Measurements from ENCODE around the gene CA4.

Gene CA4

DNA sequence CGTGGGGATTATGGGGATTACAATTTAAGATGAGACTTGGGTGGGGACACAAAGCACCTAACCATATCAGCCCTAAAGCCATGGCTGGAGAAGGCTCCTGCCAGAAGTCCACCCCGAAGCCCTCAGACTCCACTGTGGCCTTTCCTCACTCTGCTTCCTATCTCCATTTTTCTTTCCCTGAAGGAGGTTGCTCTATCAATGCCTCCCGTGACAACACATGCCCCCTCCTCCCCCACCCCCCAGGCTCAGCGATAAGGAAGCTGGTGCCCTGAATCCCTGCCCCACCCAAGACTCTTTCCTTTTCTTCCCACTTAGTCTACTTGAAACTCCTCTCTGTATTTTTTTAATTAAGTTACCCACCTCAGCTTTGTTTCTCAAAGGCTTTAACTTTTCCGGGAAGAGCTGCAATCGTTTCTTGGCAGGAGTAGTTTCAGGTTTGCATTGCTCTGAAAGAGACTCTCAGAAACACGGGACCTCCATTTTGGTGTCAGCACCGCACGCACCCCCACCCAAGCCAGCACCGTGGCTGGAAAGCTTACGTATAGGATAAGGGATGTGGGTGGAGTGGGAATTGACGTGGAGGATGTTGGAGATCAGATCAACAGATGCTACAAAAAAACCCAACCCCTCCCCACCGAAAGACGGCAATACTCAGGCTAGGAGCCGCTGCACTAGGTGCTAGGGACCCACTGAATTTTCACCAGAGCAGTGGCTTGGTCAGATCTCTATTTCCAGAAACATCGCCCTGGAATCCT, 15.2 kb upstream of the CA4 start:
- DNase-seq, result peak; percentile 45

DNA sequence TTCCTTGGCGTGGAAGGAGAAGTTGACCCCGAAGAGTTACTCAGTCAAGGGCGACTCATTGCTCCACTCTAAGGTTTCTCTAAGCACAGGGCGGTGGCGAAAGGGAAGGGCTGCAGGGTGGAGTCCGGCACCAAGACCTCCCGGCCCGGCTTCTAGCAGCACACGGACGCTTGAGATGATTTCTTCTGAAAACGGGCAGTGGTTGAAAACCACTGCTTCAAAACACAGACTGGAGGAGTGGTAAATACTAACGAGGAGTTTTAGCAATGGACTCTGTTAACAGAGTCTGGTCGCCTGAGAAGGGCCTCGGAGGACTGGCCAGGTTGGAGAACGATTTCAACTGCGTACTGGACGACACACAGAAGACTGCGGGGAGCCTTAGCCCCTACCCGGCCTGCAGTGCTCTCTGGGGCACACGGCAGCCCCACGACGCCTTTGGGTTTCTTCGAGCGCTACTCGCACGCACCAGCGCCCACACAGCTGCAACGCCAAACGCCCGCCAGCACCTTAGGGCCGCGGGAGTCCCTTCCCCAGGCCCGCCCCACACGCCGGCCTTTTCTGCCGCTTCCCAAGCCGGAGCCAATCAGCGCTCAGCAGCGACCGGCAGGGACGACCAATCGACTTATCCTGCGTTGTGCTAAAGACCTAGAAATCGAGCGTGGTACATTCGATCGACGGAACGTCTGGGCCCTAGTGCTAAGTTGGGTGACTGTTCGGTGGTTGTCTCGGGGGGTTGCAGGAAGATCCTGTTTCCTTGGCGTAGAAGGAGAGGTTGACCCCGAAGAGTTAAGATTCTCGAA, 14.4 kb upstream of the CA4 start:
- peak; percentile 92 for DNase-seq

DNA sequence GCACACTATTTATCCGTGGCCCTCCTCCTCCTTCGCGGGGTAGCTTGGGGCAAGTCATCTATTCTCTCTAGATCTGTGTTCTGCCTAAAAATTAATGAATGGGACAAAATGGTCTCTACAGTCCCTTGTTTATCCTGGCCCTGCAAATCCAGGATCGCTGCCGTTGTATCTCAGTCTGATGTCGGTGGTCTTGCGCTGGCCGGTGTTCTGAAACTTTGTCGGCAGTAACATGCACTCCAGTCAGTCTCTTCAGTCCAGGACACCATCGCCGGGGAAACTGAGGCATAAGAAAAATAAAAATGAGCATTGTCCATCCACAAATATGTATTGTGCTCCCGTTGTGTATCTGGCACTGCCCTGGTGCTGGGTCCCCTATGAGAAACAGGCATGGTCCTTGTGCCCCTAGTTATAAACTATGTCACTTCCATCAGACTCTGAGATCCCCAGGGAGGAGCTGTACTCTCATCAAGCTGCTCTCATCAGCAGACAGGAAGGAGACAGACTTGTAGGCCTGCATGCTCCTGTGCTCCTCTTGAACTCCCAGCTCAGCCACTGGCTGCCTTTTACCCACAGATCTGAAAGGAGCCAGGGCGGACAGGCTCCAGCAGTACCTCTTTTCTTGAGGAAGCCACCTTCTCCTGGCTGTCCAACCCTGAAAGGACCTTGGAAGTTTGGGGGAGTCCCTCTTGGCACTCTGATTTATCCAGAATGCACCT, 13.7 kb upstream of the CA4 start:
- DNase-seq, result no peak

DNA sequence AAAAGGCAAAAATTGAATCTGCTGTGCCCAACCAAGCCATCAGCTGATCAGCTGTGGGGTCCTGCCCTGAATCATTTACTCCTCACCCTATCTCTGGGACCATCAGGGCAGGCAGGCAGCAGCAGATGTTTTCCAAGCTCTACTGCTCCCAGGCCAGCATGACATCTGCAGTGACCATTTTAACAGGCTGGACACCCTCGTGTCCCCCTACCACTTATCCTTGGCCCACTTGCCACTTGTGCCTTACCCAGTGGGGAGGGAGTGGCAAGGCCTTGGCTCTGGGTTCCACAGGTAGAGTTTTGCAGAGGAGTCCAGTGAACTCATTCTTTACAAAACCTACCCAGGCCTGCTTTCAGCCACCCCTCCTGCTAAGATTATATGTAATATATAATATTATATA, 12.0 kb upstream of the CA4 start:
- DNase-seq, result no peak

DNA sequence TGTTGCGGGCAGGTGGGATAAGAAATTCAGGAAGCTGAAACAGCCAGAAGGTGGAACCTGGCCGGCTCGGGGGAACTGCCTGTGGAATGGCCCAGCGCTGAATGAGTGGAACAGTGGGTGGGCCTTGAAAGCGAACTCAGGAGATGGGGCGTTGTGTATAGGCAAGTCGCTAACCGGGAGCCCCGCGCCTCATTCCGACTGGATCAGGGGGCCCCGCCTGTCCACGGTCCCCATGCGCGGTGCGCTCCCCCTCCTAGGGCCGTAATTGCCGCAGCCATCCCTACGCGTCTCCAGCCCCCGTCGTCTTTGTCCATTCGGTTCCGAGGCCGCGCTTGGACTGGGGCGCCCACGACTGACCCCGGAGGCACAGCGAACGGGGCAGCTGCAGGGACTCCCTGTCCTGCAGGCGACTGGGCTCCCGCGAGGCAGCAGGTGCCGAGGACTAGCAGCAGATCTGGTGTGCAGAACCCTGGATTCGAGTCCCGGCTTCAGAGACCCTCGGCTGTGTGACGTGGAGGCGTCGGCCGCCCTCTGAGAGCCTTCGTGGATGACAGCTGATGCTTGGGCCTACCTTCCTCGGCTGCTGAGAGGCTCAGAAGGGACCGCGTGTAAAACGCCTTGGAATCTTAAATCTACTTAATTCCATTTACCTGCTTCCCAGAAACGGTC, 10.9 kb upstream of the CA4 start:
- DNase-seq, result no peak

DNA sequence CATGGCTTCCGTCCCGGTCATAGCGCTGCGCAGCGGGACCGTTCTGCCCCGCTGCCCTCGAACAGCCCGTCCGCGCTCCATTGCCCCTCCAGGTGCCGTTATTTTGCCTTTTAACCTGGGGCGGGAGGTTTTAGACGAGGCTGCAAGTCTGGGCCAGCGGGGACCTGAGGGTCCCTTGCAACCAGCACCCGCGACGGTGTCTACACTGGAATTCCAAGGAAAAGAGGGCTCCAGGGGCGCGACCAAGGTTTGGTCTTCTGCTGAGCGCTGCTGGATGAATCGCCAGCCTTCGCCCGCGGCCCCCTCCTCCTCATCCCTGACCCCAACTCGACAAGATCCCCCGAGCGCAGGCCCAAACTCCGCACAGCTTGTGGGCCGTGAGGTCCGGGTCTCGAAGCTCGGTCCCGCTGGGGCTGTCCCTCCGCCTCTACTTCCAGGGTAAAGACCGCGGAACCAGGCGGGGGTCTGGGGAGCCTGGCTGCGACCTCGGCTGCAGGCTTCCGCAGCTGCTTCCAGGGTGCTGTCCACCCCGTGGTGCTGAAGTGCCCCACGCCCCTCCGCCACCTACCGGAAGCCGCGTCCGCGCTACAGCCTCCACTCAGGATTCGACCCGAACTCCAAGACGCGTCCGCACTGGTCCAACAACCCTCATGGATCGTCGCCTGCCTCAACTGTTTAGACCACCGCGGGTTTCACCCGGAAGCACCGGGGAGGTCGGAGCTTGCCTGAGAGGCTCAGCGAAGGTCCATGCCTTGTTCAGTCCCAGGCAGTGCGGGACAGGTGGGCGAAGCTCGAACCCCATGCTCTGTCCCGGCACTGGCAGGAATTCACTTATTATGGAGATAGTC, 10.1 kb upstream of the CA4 start:
- DNase-seq, result peak; percentile 76

DNA sequence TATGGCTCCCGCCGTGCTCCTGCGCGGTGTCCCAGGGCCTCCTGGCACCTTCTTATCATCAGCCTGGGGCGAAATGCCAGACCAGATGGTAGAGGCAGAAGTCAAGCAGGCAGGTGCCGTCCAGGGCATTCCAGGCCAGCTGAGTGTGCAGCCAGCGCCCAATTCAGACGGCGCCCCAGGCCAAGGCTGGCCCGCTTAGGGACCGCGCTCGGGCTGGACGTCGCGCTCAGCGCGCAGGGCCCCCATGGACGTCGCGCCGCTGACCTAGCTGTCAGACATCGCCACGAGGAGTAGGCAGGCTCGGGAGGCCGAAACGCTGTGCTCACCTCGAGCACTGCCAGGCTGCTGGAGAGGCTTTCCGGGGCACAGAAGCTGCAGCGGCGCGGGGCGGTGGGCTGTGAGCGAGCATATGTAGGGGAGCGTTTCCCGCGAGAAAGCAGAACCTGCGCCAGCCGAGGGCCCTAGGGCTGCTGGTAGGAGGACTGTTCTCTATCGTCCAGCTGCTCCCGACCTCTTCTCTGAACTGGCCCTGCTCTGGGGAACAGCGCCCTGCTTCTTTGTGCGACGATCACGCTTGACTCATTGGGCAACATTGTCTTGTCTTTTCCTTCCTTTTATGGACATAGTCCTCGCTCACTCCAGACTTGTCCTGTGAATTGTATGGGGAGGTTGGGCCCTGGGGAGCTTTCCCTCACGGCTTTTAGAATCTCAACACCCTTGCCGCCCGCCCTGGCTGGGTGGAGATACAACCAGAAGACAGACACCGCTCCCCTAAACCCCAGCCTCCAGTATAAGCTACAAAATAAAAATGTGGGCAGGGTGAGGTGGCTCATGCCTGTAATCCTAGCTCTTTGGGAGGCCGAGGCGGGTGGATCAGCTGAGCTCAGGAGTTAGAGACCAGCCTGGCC, 8.4 kb upstream of the CA4 start:
- DNase-seq, result peak; percentile 33

DNA sequence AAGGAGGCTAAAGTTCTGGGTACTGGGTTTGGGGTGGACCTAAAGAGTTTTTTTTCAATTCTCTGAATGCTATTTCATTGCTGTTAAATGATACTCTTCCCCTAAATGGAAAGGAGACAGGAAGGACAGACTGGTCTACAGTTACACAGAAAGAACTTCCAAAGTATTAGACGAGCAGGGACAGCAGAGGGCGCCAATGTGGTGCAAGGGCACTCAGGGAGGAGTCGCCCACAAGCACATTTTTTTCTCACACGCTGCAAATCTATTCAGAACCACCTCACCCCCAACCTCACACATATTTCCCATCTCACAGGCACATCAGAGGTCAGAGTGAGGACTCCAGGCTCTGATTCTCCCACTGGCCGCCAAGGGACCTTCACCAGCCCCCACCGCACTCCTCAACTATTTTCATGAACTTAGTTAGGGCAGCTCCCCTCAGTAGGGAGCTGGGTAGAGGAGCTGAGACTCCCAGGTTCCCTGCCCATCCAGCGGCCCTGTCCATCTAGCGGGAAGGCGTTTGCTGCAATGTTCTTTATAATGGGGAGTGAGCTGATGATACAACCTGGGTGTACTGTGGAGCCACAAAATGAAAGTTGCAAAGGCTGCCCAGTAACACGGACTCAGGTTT, 6.8 kb upstream of the CA4 start:
- peak; percentile 88 for DNase-seq

DNA sequence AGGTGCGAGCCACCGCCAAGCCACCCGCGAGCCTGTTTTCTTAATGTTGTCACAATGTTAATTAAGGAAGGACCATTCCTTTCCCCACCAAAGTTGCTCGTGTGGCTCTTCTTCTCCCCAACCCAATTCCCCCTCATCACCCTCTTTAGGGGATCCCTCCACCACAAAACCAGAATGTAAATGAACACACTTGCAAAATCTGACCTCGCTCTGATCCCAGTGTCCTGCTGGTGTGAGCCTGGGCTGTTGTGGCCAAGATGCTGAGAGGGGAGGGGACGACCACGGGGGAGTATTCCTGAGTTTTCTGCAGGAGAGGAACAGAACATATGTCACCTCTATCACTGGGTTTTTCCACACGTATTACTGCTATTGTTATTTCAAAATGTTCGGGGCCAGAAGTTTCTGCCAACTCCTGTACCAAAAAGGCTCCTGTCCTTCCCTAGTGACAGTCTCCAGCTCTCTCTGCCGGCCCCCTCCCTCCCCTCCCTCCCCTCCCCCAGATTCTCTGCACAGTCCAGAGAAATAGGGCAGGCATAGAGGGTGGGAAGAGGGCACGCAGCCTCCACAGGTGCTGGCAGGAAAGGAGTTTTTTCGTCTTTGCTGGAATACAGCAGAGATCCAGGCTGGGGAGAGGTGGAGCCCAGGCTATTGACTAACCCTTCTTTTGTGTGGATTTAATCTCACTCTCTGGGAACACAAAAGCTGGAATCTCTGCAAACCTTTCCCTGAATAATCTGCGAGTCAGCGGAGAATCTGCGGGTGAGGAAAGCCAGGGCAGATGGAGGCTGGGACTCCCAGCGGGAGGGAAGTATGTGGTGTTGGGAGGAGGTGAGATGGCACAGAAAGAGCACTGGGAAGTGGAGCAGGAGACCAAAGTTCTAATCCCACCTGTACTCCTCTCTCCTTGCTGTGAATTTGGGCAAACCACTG, 4.5 kb upstream of the CA4 start:
- DNase-seq, result no peak

DNA sequence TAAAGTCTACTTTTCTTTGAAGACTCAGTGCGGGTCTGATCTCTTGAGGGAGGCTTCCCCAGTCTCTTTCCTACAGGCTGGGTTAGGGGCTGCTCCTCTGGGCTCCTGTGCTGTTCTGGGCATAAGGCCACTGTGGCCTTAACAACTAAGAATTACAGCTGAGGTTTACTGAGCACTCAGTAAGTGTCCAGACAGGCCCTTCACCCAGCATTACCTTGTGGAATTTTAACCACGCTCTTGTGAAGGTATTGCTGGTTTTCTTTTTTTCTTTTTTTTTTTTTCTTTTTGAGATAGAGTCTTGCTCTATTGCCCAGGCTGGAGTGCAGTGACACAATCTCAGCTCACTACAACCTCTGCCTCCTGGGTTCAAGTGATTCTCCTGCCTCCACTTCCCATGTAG, 3.6 kb upstream of the CA4 start:
- DNase-seq, result no peak

DNA sequence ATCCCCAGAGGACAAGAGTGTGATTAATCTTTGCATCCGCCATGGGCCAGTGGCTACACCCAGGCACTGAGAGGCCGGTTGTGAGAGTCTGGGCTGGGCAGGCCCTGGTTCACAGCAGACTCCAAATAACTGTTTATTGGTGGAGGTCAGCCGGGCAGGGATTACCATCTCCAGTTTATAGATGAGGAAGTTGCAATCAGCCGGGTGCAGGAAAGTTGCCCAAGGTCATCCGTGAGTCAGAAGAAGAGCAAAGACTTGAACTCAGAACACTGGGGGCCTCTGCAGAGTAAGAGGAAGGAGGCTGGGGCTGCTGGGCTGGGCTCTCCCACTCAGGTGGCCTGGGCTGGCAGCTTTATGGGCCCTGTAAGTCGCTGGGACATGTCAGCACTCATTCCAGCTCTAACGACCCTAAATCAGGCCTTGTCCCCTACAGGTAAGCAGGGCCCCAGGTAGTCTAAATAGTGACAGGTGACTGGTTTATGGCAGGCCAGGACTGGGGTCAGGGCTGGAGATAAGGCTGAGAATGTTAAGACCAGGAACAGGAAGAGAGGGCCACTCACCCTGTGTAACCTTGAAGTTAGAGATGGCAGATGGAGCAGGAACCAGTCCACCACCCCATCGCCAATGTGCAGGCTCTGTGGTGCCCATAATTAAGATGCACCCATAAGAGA, 2.1 kb upstream of the CA4 start:
- no peak for DNase-seq

DNA sequence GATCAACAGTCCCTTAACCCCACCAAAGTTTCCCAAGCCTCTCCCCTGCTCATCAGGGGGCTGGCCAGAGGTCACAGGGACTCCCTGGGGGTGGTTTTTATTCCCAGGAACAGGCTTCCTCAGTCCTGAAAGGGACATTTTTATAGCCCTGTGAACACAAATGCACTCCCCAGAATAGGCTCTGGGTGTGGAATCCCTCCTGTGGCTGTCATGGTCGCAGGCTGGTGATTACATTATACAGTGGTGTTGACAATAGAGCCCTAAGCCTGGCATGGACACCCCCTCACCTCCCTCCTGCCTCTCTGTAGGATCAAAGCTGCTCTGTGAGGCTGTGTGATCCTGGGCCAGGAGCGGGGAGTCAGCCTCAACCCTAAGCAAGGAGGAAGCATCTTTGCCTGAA, 1.4 kb upstream of the CA4 start:
- DNase-seq, result no peak

DNA sequence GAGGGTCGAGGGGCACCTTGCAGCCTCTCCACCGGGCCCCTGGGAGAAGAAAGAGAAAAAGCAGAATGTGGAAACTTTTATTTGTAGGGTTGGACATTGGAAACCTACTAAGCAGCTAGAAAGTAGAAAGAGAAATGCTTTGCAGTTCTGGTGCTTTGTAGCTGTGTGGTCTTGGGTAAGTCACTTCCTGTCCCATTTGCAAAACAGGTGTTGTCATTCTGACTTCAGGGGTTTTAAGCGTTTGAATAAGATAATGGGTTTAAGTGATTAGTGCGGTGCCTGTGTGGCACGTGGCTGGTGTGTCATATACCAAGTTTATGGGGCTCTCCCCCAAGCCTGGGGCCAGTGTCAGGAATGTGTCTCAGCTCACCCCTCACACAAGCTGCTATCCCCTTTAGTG, 1.6 kb downstream of the CA4 start:
- no peak for DNase-seq

DNA sequence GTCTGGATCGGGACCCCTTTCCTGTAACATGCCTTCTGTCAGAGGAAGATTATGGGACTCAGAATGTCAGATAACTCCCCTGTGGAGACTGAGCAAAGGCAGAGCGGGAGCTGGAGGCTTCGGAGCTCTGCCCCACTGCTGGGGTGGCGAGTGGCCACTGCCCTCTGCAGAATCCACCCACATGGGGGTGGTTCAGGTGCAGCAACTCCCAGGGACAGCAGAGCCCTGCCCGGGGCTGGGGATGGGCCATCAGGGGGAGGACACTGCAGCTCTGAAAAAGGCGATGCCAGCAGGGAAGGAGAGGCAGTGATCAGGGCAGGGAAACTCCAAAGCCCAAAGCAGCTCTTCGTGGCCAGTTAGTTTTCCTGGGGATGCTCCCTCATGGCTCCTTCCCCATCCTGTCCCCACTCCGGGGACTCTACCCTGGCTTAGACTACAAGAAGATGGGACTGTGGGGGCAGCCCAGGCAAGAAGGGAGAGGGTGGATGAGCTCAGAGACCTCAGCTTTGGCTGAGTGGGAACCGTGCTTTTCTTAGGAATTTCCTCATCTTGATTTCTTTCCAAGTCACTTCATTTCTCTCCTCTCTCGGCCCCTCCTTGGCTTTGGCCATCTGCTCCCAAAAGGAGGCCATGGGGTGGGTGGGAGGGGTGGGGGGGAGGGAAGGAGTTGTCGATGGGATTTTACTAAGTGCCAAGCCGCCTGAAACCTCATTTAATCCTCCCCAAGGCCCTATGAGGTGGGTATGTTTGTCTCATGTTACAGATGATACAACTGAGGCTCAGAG, 4.0 kb downstream of the CA4 start:
- no peak for DNase-seq

DNA sequence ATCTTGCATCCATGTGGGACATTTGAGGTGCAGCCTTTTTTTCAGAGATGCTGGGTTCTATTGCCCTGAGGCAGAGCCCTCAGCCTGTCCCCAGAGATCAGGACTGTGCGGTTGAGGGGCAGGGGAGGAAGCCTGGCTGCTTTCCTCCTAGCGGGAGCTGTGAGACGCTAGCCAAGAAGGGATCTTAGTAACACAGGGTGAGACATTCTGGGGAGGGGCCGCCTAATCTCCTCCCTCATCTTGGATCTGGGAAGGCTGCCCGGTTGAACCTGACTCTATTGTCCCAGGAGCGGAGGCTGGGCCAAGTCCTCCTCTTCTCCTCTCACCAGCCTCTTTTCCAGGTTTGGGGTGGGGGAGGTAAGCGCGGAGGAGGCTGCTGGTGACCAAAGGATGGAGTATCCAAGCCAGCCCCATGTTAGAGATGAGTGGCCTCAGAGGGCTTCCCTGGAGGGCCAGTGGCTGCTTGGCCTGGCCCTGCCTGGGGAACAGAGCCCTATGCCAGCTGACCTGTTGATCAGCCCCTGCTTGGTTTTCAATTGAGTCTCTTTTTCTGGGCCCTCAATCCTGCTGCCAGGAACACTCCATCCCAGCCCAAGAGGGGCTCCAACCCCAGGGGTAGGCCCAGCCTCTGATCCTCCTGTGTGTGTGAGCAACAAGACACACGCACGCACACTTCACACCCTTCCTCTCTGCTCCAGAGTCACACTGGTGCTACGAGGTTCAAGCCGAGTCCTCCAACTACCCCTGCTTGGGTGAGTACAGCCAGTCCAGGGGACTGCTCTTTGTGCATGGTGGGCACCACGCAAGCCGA, 5.0 kb downstream of the CA4 start:
- no peak for DNase-seq

DNA sequence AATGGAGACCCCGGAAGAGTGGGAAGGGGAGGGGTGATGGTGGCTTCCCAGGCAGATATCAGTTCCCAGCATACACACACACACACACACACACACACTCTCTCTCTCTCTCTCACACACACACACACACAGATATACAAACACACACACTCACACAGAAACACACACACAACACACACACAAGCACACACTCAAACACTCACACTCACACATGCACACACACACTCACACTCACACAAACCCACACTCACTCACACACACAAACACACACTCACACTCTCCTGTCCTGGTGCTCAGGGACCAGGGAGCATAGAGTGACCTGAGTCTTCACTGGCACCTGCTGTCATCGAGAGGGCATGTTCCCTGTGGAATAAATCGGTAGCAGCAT, 5.6 kb downstream of the CA4 start:
- no peak for DNase-seq

DNA sequence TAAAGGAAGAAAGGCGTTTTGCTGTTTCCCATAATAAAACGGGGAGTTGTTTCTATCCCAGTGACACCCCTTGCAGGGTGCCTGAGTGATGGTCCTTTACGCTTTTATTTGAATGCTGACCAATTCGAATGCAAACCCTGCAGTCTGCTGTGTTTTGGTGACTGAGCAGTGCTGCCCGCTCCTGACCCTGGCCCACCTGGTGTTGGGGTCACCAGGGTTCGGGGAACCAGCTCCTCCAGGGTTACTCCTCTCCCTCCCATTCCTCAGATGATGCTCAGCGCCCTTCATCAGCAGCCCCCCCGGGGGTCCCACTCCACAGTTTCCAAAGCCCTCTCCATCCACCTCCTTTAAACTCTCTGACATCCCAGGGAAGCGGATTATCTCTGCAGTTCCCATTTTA, 6.0 kb downstream of the CA4 start:
- no peak for DNase-seq
